GM12864 (cell line): ENCODE results near the gene ZNF639.
"Not testable (repeated sequence)": the region's sequence is repeated elsewhere in the genome, so short reads cannot be mapped to it uniquely, and the experiment has no call there.

Experiments
- DNase-seq: peaks from one replicate; pipeline ENCODE4 v3.0.0-alpha.2; 2011; ENCODE audit warnings: low read depth
- H3K4me3 ChIP-seq: 2 replicates; pipeline ENCODE4 v1.5.1; 2011; ENCODE audit warnings: mild to moderate bottlenecking, low read depth, low read length, control low read depth
- TF ChIP-seq, protein P1 (sequence below): IDR thresholded peaks from 2 replicates; pipeline ENCODE4 v1.5.1; 2011; ENCODE audit warnings: low read depth, mild to moderate bottlenecking, moderate library complexity, low read length, control low read depth, inconsistent platforms; ENCODE audit errors: missing control alignments

Gene ZNF639

GRCh38 chr3:179299316-179299715 lies 23.5 kb upstream of the ZNF639 start:
- H3K4me3 ChIP-seq: no peak overlapping the region
- no peak for DNase-seq
- TF ChIP-seq, protein P1, sequence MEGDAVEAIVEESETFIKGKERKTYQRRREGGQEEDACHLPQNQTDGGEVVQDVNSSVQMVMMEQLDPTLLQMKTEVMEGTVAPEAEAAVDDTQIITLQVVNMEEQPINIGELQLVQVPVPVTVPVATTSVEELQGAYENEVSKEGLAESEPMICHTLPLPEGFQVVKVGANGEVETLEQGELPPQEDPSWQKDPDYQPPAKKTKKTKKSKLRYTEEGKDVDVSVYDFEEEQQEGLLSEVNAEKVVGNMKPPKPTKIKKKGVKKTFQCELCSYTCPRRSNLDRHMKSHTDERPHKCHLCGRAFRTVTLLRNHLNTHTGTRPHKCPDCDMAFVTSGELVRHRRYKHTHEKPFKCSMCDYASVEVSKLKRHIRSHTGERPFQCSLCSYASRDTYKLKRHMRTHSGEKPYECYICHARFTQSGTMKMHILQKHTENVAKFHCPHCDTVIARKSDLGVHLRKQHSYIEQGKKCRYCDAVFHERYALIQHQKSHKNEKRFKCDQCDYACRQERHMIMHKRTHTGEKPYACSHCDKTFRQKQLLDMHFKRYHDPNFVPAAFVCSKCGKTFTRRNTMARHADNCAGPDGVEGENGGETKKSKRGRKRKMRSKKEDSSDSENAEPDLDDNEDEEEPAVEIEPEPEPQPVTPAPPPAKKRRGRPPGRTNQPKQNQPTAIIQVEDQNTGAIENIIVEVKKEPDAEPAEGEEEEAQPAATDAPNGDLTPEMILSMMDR: no peak

GRCh38 chr3:179299999-179300613 lies 22.7 kb upstream of the ZNF639 start:
- TF ChIP-seq, protein P1: no peak
- no peak overlapping the region for H3K4me3 ChIP-seq
- no peak for DNase-seq

GRCh38 chr3:179301645-179302044 lies 21.2 kb upstream of the ZNF639 start:
- DNase-seq: no peak
- TF ChIP-seq, protein P1: no peak
- H3K4me3 ChIP-seq: no peak overlapping the region

DNA sequence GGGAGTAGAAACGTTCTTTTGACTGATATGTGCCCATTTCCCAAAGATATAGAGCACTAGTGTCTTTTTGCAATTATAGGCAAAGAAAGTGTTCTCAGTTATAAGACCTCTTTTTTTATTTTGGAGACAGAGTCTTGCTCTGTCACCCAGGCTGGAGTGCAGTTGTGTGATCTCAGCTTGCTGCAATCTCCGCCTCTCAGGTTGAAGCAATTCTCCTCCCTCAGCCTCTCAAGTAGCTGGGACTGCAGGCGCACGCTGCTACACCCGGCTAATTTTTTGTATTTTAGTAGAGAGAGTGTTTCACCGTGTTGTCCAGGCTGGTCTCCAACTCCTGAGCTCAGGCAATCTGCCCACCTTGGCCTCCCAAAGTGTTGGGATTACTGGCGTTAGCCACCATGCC lies 20.7 kb upstream of the ZNF639 start:
- DNase-seq: no peak
- no peak overlapping the region for H3K4me3 ChIP-seq
- TF ChIP-seq, protein P1: no peak

GRCh38 chr3:179304605-179305004 lies 18.2 kb upstream of the ZNF639 start:
- TF ChIP-seq, protein P1: no peak
- no peak for DNase-seq
- H3K4me3 ChIP-seq: no peak overlapping the region

GRCh38 chr3:179307362-179307761 lies 15.5 kb upstream of the ZNF639 start:
- H3K4me3 ChIP-seq, DNase-seq: not testable (repeated sequence)

DNA sequence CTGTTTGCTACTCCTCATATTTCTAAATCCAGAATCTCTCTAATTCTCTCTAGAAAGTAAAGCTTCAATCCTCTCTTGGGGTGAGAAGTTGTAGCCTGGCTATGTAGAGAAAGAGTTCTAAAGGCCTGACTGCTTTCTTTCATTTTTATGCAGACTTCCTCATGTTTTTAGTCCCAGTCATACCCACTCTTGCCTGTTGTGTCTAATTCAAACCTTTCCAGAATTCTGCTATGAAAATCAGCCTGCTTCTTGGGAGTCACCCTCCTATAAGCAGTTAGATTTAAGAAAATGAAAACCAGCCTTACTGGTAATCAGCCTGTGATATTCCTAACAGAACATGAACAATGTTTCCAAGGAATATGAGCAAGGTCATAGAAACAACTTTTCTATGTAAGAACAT lies 14.8 kb upstream of the ZNF639 start:
- no peak for DNase-seq
- TF ChIP-seq, protein P1: no peak
- H3K4me3 ChIP-seq: no peak overlapping the region
